GM12873 (cell line): ENCODE results near the gene KIF12.

Experiments
- CTCF ChIP-seq: IDR thresholded peaks from 2 replicates; pipeline ENCODE4 v1.5.1; 2012; ENCODE audit warnings: low read depth, mild to moderate bottlenecking, moderate library complexity, low read length, control low read depth; ENCODE audit not compliant: insufficient read depth; ENCODE audit errors: missing control alignments

Gene KIF12

GRCh38 chr9:114121227-114122135 is 22.4 kb upstream of the KIF12 start:
- no peak for TF ChIP-seq CTCF

- no peak for TF ChIP-seq CTCF
Observed at GRCh38 chr9:114120192-114121014, 21.3 kb upstream of the KIF12 start.

GRCh38 chr9:114119242-114120191 is 20.4 kb upstream of the KIF12 start:
- no peak for TF ChIP-seq CTCF

DNA sequence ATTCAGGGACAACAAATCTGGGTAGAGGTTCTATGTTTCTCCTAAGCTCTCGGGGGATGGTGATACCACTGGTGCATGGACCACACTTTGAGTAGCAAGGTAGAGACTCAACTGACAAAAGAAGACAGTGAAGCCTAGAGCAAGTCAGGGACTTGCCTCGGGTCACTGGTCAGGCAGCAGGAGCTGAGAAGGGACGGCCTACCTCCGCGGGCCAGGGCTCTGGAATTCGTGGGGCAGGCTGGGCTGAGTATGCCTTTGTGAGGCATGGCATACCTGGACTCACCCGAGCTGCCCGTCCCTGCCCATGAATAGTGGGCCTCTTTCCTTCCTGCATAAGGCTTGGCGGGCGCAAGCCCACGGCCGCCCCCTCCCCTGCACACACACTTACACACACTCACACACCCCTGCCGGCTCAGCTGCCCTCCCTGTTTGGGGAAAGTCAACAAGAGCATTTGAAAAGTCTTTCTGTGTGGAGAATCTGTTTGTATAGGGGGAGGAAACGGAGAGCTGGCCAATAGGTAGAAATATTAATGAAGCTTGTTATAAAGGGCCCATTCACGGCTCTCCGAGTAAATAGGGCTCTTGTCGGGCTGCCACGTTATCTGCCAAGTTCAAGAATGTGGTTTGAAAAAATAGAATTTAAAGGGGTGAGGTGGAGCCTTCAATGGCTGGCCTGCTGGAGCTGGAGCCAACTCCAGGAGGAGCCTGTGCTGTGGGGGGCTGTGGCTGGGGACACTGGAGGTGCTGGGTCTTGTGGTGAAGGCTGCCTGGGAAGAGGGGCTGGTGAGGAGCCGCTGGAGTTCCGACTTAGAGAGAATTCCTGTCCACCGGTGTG is 19.1 kb upstream of the KIF12 start:
- no peak for TF ChIP-seq CTCF

- TF ChIP-seq CTCF = no peak
Observed at GRCh38 chr9:114117614-114117995, 18.5 kb upstream of the KIF12 start.

DNA sequence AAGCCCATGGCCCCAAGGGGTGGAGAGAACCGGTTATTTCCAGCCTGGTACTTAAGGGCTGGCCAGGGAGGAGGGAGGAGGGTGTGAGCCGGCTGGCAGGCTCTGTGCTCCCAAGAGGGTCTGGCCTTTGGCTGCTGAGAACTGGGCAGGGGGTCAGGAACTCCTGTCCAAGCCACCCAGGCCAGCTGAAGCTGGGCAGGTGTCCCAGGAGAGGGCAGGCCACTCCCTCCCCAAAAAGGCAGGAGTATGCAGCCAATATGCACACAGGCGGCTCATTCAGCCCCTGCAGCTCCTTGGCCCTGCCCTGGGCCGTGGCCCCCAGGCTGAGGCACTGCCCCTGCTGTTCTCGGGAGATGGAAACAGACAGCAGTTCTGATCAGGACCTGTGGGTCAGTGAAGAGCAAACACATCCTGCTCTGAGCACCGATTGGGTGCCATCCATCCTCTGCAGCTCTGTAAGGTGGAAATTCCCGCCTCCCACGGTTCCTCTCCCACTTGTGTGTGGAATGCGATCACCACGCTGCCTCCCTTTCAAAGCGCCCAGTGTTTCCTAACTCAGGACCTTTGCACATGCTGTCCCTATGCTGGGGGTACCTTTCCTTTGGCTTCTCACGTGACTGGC is 17.1 kb upstream of the KIF12 start:
- TF ChIP-seq CTCF = no peak
